GM23338 (cell line): ENCODE data around the gene CACNB4. TPM values are rescaled to one million over a fixed set of nuclear protein-coding genes. Genes with fewer than 3 reads are reported as not detected.

Source experiments
- ATAC-seq: fragments of 200-7000 bp; cut with Tn5 transposase; 3 replicates; pipeline ENCODE4 v1.9.1; 2020
- DNase-seq: peaks from one replicate; pipeline ENCODE4 v3.0.0-alpha.2; 2015; ENCODE audit warnings: low spot score
- H2AFZ ChIP-seq: fragments of 200-600 bp; sonication (generic); 2 replicates; pipeline ENCODE4 v1.8.0; 2016; ENCODE audit warnings: antibody characterized with exemption, mild to moderate bottlenecking, moderate library complexity
- H3F3A ChIP-seq: fragments of 200-600 bp; sonication (generic); replicated peaks from 2 replicates; pipeline ENCODE4 v1.8.0; 2017; ENCODE audit warnings: antibody characterized with exemption, mixed run types, low read depth
- H3K27ac ChIP-seq: fragments of 200-600 bp; sonication (generic); 2 replicates; pipeline ENCODE4 v1.6.1; 2016; ENCODE audit warnings: low read depth
- H3K27me3 ChIP-seq: fragments of 200-600 bp; sonication (generic); 2 replicates; pipeline ENCODE4 v1.8.0; 2016; ENCODE audit warnings: mild to moderate bottlenecking, mixed run types, moderate library complexity; ENCODE audit not compliant: insufficient read depth
- H3K36me3 ChIP-seq: fragments of 200-600 bp; sonication (generic); 2 replicates; pipeline ENCODE4 v1.8.0; 2016; ENCODE audit warnings: mild to moderate bottlenecking; ENCODE audit not compliant: insufficient read depth
- H3K4me1 ChIP-seq: fragments of 200-600 bp; sonication (generic); 2 replicates; pipeline ENCODE4 v1.8.0; 2016; ENCODE audit warnings: mild to moderate bottlenecking, moderate library complexity; ENCODE audit not compliant: insufficient read depth
- H3K4me2 ChIP-seq: fragments of 200-600 bp; sonication (generic); 2 replicates; pipeline ENCODE4 v1.7.1; 2017; ENCODE audit warnings: mixed run types
- H3K4me3 ChIP-seq: fragments of 200-600 bp; sonication (generic); 2 replicates; pipeline ENCODE4 v1.6.1; 2016; ENCODE audit warnings: mixed run types
- H3K79me2 ChIP-seq: fragments of 200-600 bp; sonication (generic); replicated peaks from 2 replicates; pipeline ENCODE4 v1.8.0; 2017; ENCODE audit warnings: mild to moderate bottlenecking; ENCODE audit not compliant: insufficient read depth
- H3K9me2 ChIP-seq: fragments of 200-600 bp; sonication (generic); 2 replicates; pipeline ENCODE4 v1.8.0; 2017; ENCODE audit not compliant: insufficient read depth
- H4K20me1 ChIP-seq: fragments of 200-600 bp; sonication (generic); replicated peaks from 2 replicates; pipeline ENCODE4 v1.8.0; 2017; ENCODE audit warnings: mild to moderate bottlenecking; ENCODE audit not compliant: insufficient read depth
- H3K27ac Mint-ChIP-seq: 2 replicates; pipeline ENCODE4 v1.8.0; 2020; ENCODE audit warnings: inconsistent platforms, mild to moderate bottlenecking, moderate library complexity, mixed read lengths
- H3K27me3 Mint-ChIP-seq: 3 replicates; pipeline ENCODE4 v1.8.0; 2022; ENCODE audit warnings: low read depth, mild to moderate bottlenecking, moderate library complexity, mixed read lengths, inconsistent platforms; ENCODE audit not compliant: insufficient read depth, poor library complexity
- H3K36me3 Mint-ChIP-seq: 3 replicates; pipeline ENCODE4 v1.8.0; 2021; ENCODE audit warnings: low read depth, mild to moderate bottlenecking, inconsistent platforms, moderate library complexity, mixed read lengths
- H3K4me1 Mint-ChIP-seq: 3 replicates; pipeline ENCODE4 v1.8.0; 2020; ENCODE audit warnings: mild to moderate bottlenecking, inconsistent platforms, mixed read lengths
- H3K4me3 Mint-ChIP-seq: 3 replicates; pipeline ENCODE4 v1.8.0; 2021; ENCODE audit warnings: moderate library complexity, mild to moderate bottlenecking, inconsistent platforms, mixed read lengths
- H3K9me3 Mint-ChIP-seq: 3 replicates; pipeline ENCODE4 v1.8.0; 2020; ENCODE audit warnings: moderate library complexity, mild to moderate bottlenecking, inconsistent platforms, mixed read lengths
- CREB1 ChIP-seq: fragments of 250-450 bp; sonication (Bioruptor Pico); IDR thresholded peaks from 2 replicates; pipeline ENCODE4 v1.5.0; 2020; ENCODE audit warnings: low read depth, mild to moderate bottlenecking, moderate library complexity
- EZH2 ChIP-seq: fragments of 200-600 bp; sonication (generic); IDR thresholded peaks from one replicate; pipeline ENCODE4 v1.8.0; 2017; ENCODE audit warnings: antibody characterized with exemption, mild to moderate bottlenecking, low read depth; ENCODE audit not compliant: unreplicated experiment
- EZH2phosphoT487 ChIP-seq: fragments of 200-600 bp; sonication (generic); IDR thresholded peaks from one replicate; pipeline ENCODE4 v1.8.1; 2018; ENCODE audit warnings: antibody characterized with exemption; ENCODE audit not compliant: unreplicated experiment
- JUNB ChIP-seq: IDR thresholded peaks from one replicate; pipeline ENCODE4 v1.6.1; 2016; ENCODE audit warnings: antibody characterized with exemption; ENCODE audit not compliant: unreplicated experiment
- NANOG ChIP-seq: IDR thresholded peaks from 2 replicates; pipeline ENCODE4 v1.6.1; 2016; ENCODE audit warnings: antibody characterized with exemption, borderline replicate concordance
- POLR2AphosphoS5 ChIP-seq: IDR thresholded peaks from 2 replicates; pipeline ENCODE4 v1.6.1; 2016; ENCODE audit warnings: antibody characterized with exemption, low read depth
- STAT1 ChIP-seq: IDR thresholded peaks from one replicate; pipeline ENCODE4 v1.6.1; 2016; ENCODE audit warnings: antibody characterized with exemption; ENCODE audit not compliant: unreplicated experiment
- ZNF114 ChIP-seq: fragments of 250-450 bp; sonication (Bioruptor Pico); IDR thresholded peaks from 2 replicates; pipeline ENCODE4 v1.5.0; 2020; ENCODE audit warnings: mild to moderate bottlenecking, moderate library complexity
- ZNF331 ChIP-seq: fragments of 250-450 bp; sonication (Bioruptor Pico); IDR thresholded peaks from 2 replicates; pipeline ENCODE4 v1.5.0; 2020; ENCODE audit warnings: low read depth, mild to moderate bottlenecking, moderate library complexity
- polyA plus RNA-seq: library from polyadenylated mRNA; unstranded; fragments of >200 nt; fragmentation: Nextera tagmentation; extraction: Ambion mirVana; gene quantifications from 2 replicates; pipeline ENCODE4 v1.2.1, GENCODE V29; 2016
- total RNA-seq: library from RNA; depleted of rRNA; stranded (reverse); fragments of >200 nt; shearing (Covaris generic); gene quantifications from 2 replicates; pipeline ENCODE4 v1.2.3, GENCODE V29; 2014
- TF ChIP-seq, protein P1 (sequence below): fragments of 250-450 bp; sonication (Bioruptor Pico); IDR thresholded peaks from 2 replicates; pipeline ENCODE4 v1.5.0; 2020; ENCODE audit warnings: mild to moderate bottlenecking, moderate library complexity
- TF ChIP-seq, protein P2 (sequence below): IDR thresholded peaks from one replicate; pipeline ENCODE4 v1.6.1; 2018; ENCODE audit warnings: antibody characterized with exemption; ENCODE audit not compliant: unreplicated experiment
- TF ChIP-seq, protein P3 (sequence below): IDR thresholded peaks from 2 replicates; pipeline ENCODE4 v1.6.1; 2016; ENCODE audit warnings: antibody characterized with exemption
- TF ChIP-seq, protein P4 (sequence below), 2 experiments: fragments of 200-600 bp in 1 of 2; sonication (generic) in 1 of 2; conservative IDR thresholded peaks; 2 replicates each; pipeline versions ENCODE4 v1.5.1 to v1.6.1; 2016 to 2017; ENCODE audit warnings: antibody characterized with exemption in 2 of 2, low read depth in 2 of 2, mild to moderate bottlenecking in 2 of 2, moderate library complexity in 1 of 2

Gene CACNB4
- total and polyA plus RNA-seq, 2 experiments from 2014 or later, result 4.0 to 9.8 TPM

DNA sequence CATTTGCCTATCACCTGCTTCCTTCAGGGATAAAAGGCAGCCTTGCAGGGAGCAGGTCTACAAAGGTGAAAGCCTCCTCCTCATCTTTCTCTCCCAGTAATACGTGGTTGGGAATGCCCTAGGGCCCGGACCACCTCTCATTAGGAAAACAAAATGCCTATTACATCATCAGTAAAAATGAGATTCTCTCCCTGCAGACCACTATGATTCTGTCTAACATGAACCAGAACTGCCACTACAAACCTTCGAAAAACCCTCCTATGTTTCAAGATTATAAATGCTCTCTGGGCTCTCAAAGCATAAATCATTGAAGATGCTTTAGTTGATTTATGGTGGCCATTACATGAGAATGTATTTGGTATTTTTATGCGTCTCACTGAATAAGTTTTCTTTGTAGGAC is 162.2 kb downstream of the CACNB4 start:
- Mint-ChIP-seq H3K9me3 (no peaks in the 10 kb centered on the region), H3K4me1 (peaks cover 7% of the 10 kb centered on the region; the same call in 2 of the 3 replicates), H3K27me3 (peaks cover 4% of the 10 kb centered on the region), H3K4me3 (no peak overlapping the region), H3K36me3 (peaks cover 3% of the 10 kb centered on the region; the same call in 1 of the 3 replicates), H3K27ac (peak overlapping the region; percentile 22; the same call in 1 of the 2 replicates)
- no peak for DNase-seq
- Histone ChIP-seq H3K4me1 (no peaks in the 10 kb centered on the region), H3K36me3 (no peaks in the 10 kb centered on the region), H3K9me2 (0 out of 2 replicates have a peak, but pooled peaks cover 4% of the 10 kb centered on the region), H3K27ac (no peak overlapping the region), H3K4me2 (no peak overlapping the region), H3F3A (no peaks in the 10 kb centered on the region), H2AFZ (no peak overlapping the region), H4K20me1 (no peaks in the 10 kb centered on the region), H3K4me3 (no peak overlapping the region), H3K79me2 (no peaks in the 10 kb centered on the region), H3K27me3 (no peaks in the 10 kb centered on the region)
- TF ChIP-seq CREB1, result no peak
- TF ChIP-seq EZH2phosphoT487, result no peak
- TF ChIP-seq, protein P1, sequence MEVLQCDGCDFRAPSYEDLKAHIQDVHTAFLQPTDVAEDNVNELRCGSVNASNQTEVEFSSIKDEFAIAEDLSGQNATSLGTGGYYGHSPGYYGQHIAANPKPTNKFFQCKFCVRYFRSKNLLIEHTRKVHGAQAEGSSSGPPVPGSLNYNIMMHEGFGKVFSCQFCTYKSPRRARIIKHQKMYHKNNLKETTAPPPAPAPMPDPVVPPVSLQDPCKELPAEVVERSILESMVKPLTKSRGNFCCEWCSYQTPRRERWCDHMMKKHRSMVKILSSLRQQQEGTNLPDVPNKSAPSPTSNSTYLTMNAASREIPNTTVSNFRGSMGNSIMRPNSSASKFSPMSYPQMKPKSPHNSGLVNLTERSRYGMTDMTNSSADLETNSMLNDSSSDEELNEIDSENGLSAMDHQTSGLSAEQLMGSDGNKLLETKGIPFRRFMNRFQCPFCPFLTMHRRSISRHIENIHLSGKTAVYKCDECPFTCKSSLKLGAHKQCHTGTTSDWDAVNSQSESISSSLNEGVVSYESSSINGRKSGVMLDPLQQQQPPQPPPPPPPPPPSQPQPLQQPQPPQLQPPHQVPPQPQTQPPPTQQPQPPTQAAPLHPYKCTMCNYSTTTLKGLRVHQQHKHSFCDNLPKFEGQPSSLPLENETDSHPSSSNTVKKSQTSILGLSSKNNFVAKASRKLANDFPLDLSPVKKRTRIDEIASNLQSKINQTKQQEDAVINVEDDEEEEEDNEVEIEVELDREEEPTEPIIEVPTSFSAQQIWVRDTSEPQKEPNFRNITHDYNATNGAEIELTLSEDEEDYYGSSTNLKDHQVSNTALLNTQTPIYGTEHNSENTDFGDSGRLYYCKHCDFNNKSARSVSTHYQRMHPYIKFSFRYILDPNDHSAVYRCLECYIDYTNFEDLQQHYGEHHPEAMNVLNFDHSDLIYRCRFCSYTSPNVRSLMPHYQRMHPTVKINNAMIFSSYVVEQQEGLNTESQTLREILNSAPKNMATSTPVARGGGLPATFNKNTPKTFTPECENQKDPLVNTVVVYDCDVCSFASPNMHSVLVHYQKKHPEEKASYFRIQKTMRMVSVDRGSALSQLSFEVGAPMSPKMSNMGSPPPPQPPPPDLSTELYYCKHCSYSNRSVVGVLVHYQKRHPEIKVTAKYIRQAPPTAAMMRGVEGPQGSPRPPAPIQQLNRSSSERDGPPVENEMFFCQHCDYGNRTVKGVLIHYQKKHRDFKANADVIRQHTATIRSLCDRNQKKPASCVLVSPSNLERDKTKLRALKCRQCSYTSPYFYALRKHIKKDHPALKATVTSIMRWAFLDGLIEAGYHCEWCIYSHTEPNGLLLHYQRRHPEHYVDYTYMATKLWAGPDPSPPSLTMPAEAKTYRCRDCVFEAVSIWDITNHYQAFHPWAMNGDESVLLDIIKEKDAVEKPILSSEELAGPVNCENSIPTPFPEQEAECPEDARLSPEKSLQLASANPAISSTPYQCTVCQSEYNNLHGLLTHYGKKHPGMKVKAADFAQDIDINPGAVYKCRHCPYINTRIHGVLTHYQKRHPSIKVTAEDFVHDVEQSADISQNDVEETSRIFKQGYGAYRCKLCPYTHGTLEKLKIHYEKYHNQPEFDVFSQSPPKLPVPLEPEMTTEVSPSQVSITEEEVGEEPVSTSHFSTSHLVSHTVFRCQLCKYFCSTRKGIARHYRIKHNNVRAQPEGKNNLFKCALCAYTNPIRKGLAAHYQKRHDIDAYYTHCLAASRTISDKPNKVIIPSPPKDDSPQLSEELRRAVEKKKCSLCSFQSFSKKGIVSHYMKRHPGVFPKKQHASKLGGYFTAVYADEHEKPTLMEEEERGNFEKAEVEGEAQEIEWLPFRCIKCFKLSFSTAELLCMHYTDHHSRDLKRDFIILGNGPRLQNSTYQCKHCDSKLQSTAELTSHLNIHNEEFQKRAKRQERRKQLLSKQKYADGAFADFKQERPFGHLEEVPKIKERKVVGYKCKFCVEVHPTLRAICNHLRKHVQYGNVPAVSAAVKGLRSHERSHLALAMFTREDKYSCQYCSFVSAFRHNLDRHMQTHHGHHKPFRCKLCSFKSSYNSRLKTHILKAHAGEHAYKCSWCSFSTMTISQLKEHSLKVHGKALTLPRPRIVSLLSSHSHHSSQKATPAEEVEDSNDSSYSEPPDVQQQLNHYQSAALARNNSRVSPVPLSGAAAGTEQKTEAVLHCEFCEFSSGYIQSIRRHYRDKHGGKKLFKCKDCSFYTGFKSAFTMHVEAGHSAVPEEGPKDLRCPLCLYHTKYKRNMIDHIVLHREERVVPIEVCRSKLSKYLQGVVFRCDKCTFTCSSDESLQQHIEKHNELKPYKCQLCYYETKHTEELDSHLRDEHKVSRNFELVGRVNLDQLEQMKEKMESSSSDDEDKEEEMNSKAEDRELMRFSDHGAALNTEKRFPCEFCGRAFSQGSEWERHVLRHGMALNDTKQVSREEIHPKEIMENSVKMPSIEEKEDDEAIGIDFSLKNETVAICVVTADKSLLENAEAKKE (CRISPR knock-in tag), result no peak
- TF ChIP-seq JUNB, result no peak
- TF ChIP-seq, protein P2, sequence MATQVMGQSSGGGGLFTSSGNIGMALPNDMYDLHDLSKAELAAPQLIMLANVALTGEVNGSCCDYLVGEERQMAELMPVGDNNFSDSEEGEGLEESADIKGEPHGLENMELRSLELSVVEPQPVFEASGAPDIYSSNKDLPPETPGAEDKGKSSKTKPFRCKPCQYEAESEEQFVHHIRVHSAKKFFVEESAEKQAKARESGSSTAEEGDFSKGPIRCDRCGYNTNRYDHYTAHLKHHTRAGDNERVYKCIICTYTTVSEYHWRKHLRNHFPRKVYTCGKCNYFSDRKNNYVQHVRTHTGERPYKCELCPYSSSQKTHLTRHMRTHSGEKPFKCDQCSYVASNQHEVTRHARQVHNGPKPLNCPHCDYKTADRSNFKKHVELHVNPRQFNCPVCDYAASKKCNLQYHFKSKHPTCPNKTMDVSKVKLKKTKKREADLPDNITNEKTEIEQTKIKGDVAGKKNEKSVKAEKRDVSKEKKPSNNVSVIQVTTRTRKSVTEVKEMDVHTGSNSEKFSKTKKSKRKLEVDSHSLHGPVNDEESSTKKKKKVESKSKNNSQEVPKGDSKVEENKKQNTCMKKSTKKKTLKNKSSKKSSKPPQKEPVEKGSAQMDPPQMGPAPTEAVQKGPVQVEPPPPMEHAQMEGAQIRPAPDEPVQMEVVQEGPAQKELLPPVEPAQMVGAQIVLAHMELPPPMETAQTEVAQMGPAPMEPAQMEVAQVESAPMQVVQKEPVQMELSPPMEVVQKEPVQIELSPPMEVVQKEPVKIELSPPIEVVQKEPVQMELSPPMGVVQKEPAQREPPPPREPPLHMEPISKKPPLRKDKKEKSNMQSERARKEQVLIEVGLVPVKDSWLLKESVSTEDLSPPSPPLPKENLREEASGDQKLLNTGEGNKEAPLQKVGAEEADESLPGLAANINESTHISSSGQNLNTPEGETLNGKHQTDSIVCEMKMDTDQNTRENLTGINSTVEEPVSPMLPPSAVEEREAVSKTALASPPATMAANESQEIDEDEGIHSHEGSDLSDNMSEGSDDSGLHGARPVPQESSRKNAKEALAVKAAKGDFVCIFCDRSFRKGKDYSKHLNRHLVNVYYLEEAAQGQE, result no peak
- no peak for TF ChIP-seq STAT1
- no peak for TF ChIP-seq EZH2
- TF ChIP-seq, protein P3, sequence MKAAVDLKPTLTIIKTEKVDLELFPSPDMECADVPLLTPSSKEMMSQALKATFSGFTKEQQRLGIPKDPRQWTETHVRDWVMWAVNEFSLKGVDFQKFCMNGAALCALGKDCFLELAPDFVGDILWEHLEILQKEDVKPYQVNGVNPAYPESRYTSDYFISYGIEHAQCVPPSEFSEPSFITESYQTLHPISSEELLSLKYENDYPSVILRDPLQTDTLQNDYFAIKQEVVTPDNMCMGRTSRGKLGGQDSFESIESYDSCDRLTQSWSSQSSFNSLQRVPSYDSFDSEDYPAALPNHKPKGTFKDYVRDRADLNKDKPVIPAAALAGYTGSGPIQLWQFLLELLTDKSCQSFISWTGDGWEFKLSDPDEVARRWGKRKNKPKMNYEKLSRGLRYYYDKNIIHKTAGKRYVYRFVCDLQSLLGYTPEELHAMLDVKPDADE, result no peak
- TF ChIP-seq, protein P4, sequence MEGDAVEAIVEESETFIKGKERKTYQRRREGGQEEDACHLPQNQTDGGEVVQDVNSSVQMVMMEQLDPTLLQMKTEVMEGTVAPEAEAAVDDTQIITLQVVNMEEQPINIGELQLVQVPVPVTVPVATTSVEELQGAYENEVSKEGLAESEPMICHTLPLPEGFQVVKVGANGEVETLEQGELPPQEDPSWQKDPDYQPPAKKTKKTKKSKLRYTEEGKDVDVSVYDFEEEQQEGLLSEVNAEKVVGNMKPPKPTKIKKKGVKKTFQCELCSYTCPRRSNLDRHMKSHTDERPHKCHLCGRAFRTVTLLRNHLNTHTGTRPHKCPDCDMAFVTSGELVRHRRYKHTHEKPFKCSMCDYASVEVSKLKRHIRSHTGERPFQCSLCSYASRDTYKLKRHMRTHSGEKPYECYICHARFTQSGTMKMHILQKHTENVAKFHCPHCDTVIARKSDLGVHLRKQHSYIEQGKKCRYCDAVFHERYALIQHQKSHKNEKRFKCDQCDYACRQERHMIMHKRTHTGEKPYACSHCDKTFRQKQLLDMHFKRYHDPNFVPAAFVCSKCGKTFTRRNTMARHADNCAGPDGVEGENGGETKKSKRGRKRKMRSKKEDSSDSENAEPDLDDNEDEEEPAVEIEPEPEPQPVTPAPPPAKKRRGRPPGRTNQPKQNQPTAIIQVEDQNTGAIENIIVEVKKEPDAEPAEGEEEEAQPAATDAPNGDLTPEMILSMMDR (conservative IDR thresholded peaks at IDR 0.05; ENCODE audit: low read depth in 2 of 2), result no peak
- TF ChIP-seq ZNF331 (CRISPR knock-in tag), result no peak
- TF ChIP-seq POLR2AphosphoS5, result no peak
- no peak for TF ChIP-seq NANOG
- no peak for TF ChIP-seq ZNF114 (CRISPR knock-in tag)
- no peak for ATAC-seq
